Uterus (tissue), 4 donors: Measurements from ENCODE around the gene CHST11. TPM values are rescaled to one million over a fixed set of nuclear protein-coding genes. Genes with fewer than 3 reads are reported as not detected.
A peak's percentile ranks its signal among the peaks of the same experiment; 100 is the strongest.

Experiments used
- DNase-seq, 2 donors: peaks; one replicate each; pipeline ENCODE4 v3.0.0-alpha.2; 2019 to 2020
- H3K27ac ChIP-seq, 2 donors: fragments of 200-600 bp; sonication (generic); 1 replicate in 1 of 2; 2 replicates in 1 of 2; pipeline ENCODE4 v1.5.1; 2016 to 2018
- H3K27me3 ChIP-seq, 2 donors: fragments of 200-600 bp; sonication (generic); one replicate each; pipeline ENCODE4 v1.5.1; 2018 to 2019; ENCODE audit warnings: control low read depth in 1 of 2
- H3K36me3 ChIP-seq, 2 donors: fragments of 200-600 bp; sonication (generic); one replicate each; pipeline ENCODE4 v1.5.1; 2019; ENCODE audit warnings: control low read depth in 1 of 2
- H3K4me1 ChIP-seq, 2 donors: fragments of 200-600 bp; sonication (generic); one replicate each; pipeline ENCODE4 v1.5.1; 2018 to 2019; ENCODE audit warnings: control low read depth in 1 of 2
- H3K4me3 ChIP-seq, 2 donors: fragments of 200-600 bp; sonication (generic); 1 replicate in 1 of 2; 2 replicates in 1 of 2; pipeline ENCODE4 v1.5.1; 2018 to 2019; ENCODE audit warnings: mild to moderate bottlenecking in 1 of 2
- H3K9me3 ChIP-seq, 2 donors: fragments of 200-600 bp; sonication (generic); one replicate each; pipeline ENCODE4 v1.5.1; 2019; ENCODE audit warnings: control low read depth in 1 of 2
- CTCF ChIP-seq, 4 experiments: fragments of 200-600 bp in 2 of 4; fragments of 450-650 bp in 2 of 4; sonication (generic) in 2 of 4; IDR thresholded peaks; one replicate each; pipeline ENCODE4 v1.5.1; 2016 to 2019; ENCODE audit warnings: antibody characterized with exemption in 4 of 4, mild to moderate bottlenecking in 2 of 4, moderate library complexity in 1 of 4
- POLR2A ChIP-seq, 2 donors: fragments of 450-650 bp; IDR thresholded peaks; one replicate each; pipeline ENCODE4 v1.6.1; 2016; ENCODE audit warnings: antibody characterized with exemption in 2 of 2, mild to moderate bottlenecking in 1 of 2, moderate library complexity in 1 of 2
- intact Hi-C: fragments of 100-400 bp; cut with DNase I; formaldehyde crosslinking; loops from one replicate; pipeline ENCODE4 v1.15.1; 2023; ENCODE audit warnings: low total_unique reads
- total RNA-seq, 4 donors: library from RNA; depleted of rRNA in 3 of 4; stranded (reverse); fragments of >200 nt in 3 of 4; gene quantifications; one replicate each; pipeline versions ENCODE4 v1.1.0 to v1.2.4, GENCODE V29; 2014 to 2023
- donor health status: DM: yes; HTN: yes; CAD: no.

Gene CHST11
- total RNA-seq, 4 donors from 2014 or later, result 21.0 to 82.1 (median 58.7) TPM

GRCh38 chr12:104673294-104673693 lies 216.5 kb downstream of the CHST11 start:
- DNase-seq, result no peak
- no peak overlapping the region for H3K4me3 ChIP-seq
- TF ChIP-seq POLR2A (IDR thresholded peaks at IDR 0.05) (no peak), CTCF (IDR thresholded peaks at IDR 0.05) (no peak)
- no peaks in the 10 kb centered on the region for H3K9me3 ChIP-seq
- no peaks in the 10 kb centered on the region for H3K36me3 ChIP-seq
- H3K27me3 ChIP-seq, result no peaks in the 10 kb centered on the region
- H3K4me1 ChIP-seq, result peaks cover 16 to 27% of the 10 kb centered on the region in 2 donors
- peak overlapping the region; percentile 49 to 64 for H3K27ac ChIP-seq
- intact Hi-C loops, result no loop called here

- no peaks in the 10 kb centered on the region for H3K9me3 ChIP-seq
- peaks cover 14 to 26% of the 10 kb centered on the region in 2 donors for H3K4me1 ChIP-seq
- H3K4me3 ChIP-seq, result no peak overlapping the region
- no peaks in the 10 kb centered on the region for H3K27me3 ChIP-seq
- intact Hi-C loops, result no loop called here
- no peaks in the 10 kb centered on the region for H3K36me3 ChIP-seq
- no peak for TF ChIP-seq POLR2A (IDR thresholded peaks at IDR 0.05)
- no peak for TF ChIP-seq CTCF (IDR thresholded peaks at IDR 0.05)
- no peak for DNase-seq
- H3K27ac ChIP-seq, result peak overlapping the region; percentile 15 to 55
Measured at GRCh38 chr12:104673696-104674482, 217.1 kb downstream of the CHST11 start.

GRCh38 chr12:104676636-104677035 lies 219.9 kb downstream of the CHST11 start:
- H3K4me1 ChIP-seq, result peaks cover 7 to 8% of the 10 kb centered on the region in 2 donors
- H3K9me3 ChIP-seq, result no peaks in the 10 kb centered on the region
- DNase-seq, result no peak
- H3K4me3 ChIP-seq, result no peak overlapping the region
- intact Hi-C loops, result no loop called here
- TF ChIP-seq CTCF (IDR thresholded peaks at IDR 0.05) (no peak), POLR2A (IDR thresholded peaks at IDR 0.05) (no peak)
- H3K27ac ChIP-seq, result no peak overlapping the region
- no peaks in the 10 kb centered on the region for H3K27me3 ChIP-seq
- no peaks in the 10 kb centered on the region for H3K36me3 ChIP-seq

- H3K27me3 ChIP-seq, result no peaks in the 10 kb centered on the region
- DNase-seq, result no peak
- TF ChIP-seq POLR2A (IDR thresholded peaks at IDR 0.05) (no peak), CTCF (IDR thresholded peaks at IDR 0.05) (no peak)
- no peaks in the 10 kb centered on the region for H3K9me3 ChIP-seq
- no peak overlapping the region for H3K27ac ChIP-seq
- no peaks in the 10 kb centered on the region for H3K36me3 ChIP-seq
- H3K4me1 ChIP-seq, result no peaks in the 10 kb centered on the region
- H3K4me3 ChIP-seq, result no peak overlapping the region
- intact Hi-C loops, result no loop called here
Measured at GRCh38 chr12:104677441-104678089, 220.8 kb downstream of the CHST11 start.

GRCh38 chr12:104680070-104680469 lies 223.3 kb downstream of the CHST11 start:
- H3K9me3 ChIP-seq, result no peaks in the 10 kb centered on the region
- TF ChIP-seq POLR2A (IDR thresholded peaks at IDR 0.05) (no peak), CTCF (IDR thresholded peaks at IDR 0.05) (peak in 1 of 4 experiments; percentile 5)
- H3K27me3 ChIP-seq, result no peaks in the 10 kb centered on the region
- intact Hi-C loops, result no loop called here
- no peak for DNase-seq
- no peak overlapping the region for H3K4me3 ChIP-seq
- no peaks in the 10 kb centered on the region for H3K36me3 ChIP-seq
- peaks cover 0 to 5% of the 10 kb centered on the region in 2 donors for H3K4me1 ChIP-seq
- H3K27ac ChIP-seq, result no peak overlapping the region
